GM12892 (cell line): ENCODE results near the gene KRIT1.
"Not testable (repeated sequence)": the region's sequence is repeated elsewhere in the genome, so short reads cannot be mapped to it uniquely, and the experiment has no call there.

Source experiments
- DNase-seq: peaks from one replicate; pipeline ENCODE4 v3.0.0; 2011; ENCODE audit not compliant: insufficient read length
- FAIRE-seq: peaks from 2 replicates; lab custom pipeline; 2011; peaks lifted over from hg19 to GRCh38; lab: Jason Lieb, UNC
- POLR2A ChIP-seq: IDR thresholded peaks from 2 replicates; pipeline ENCODE4 v1.6.1; 2011; ENCODE audit warnings: low read depth, low read length, control low read depth
- POLR2AphosphoS5 ChIP-seq: IDR thresholded peaks from 2 replicates; pipeline ENCODE4 v1.6.1; 2011; ENCODE audit warnings: low read depth, low read length, control low read depth
- TAF1 ChIP-seq: IDR thresholded peaks from 2 replicates; pipeline ENCODE4 v1.6.1; 2011; ENCODE audit warnings: low read depth, mild to moderate bottlenecking, control low read depth, low read length, borderline replicate concordance

KRIT1 gene

GRCh38 chr7:92244808-92245486 is 767 bp downstream of the KRIT1 start:
- peak; percentile 50 for FAIRE-seq
- no peak for TF ChIP-seq POLR2A
- no peak for TF ChIP-seq TAF1
- no peak for TF ChIP-seq POLR2AphosphoS5
- no peak for DNase-seq

- DNase-seq (no peak), FAIRE-seq (no peak)
- TF ChIP-seq POLR2AphosphoS5: no peak
- no peak for TF ChIP-seq POLR2A
- no peak for TF ChIP-seq TAF1
These were observed 2.7 kb downstream of the KRIT1 start for GRCh38 chr7:92242972-92243371.

GRCh38 chr7:92230547-92230946 is 15.2 kb downstream of the KRIT1 start:
- no peak for FAIRE-seq
- DNase-seq: no peak
- TF ChIP-seq POLR2AphosphoS5: no peak
- no peak for TF ChIP-seq POLR2A
- no peak for TF ChIP-seq TAF1

- TF ChIP-seq POLR2AphosphoS5 (no peak), TAF1 (no peak), POLR2A (no peak)
- DNase-seq: no peak
- FAIRE-seq: no peak
These were observed 17.0 kb downstream of the KRIT1 start for GRCh38 chr7:92228742-92229141.

GRCh38 chr7:92228100-92228499 is 17.6 kb downstream of the KRIT1 start:
- TF ChIP-seq POLR2A (no peak), POLR2AphosphoS5 (no peak), TAF1 (no peak)
- FAIRE-seq (no peak), DNase-seq (no peak)

- no peak for DNase-seq
- FAIRE-seq: no peak
- TF ChIP-seq POLR2AphosphoS5: no peak
- no peak for TF ChIP-seq TAF1
These were observed 18.7 kb downstream of the KRIT1 start for GRCh38 chr7:92226981-92227380.

GRCh38 chr7:92221766-92222165 is 23.9 kb downstream of the KRIT1 start:
- FAIRE-seq: no peak

GRCh38 chr7:92206672-92207071 is 39.0 kb downstream of the KRIT1 start:
- DNase-seq (no peak), FAIRE-seq (no peak)
- TF ChIP-seq POLR2A: no peak
- TF ChIP-seq POLR2AphosphoS5: no peak
- no peak for TF ChIP-seq TAF1

More at GRCh38 chr7:92221766-92222165, 23.9 kb downstream of the KRIT1 start:
- DNase-seq: no peak
- no peak for TF ChIP-seq POLR2AphosphoS5
- no peak for TF ChIP-seq POLR2A
- no peak for TF ChIP-seq TAF1

GRCh38 chr7:92205987-92206386 is 39.7 kb downstream of the KRIT1 start:
- no peak for TF ChIP-seq POLR2AphosphoS5
- no peak for TF ChIP-seq POLR2A
- TF ChIP-seq TAF1: no peak
- DNase-seq: no peak
- FAIRE-seq: no peak

- no peak for DNase-seq
- no peak for FAIRE-seq
- TF ChIP-seq POLR2AphosphoS5 (no peak), POLR2A (no peak), TAF1 (no peak)
These were observed 44.9 kb downstream of the KRIT1 start for GRCh38 chr7:92200791-92201190.

- DNase-seq: no peak
- no peak for FAIRE-seq
- TF ChIP-seq TAF1: no peak
These were observed 53.4 kb downstream of the KRIT1 start for GRCh38 chr7:92192326-92192725.

- FAIRE-seq, DNase-seq: not testable (repeated sequence)
These were observed 56.5 kb downstream of the KRIT1 start for GRCh38 chr7:92189246-92189645.

- not testable (repeated sequence) for DNase-seq, FAIRE-seq
These were observed 61.4 kb downstream of the KRIT1 start for GRCh38 chr7:92184294-92184693.
